SK-N-SH (cell line): Measurements from ENCODE around the gene AGAP1. TPM values are rescaled to one million over a fixed set of nuclear protein-coding genes. Genes with fewer than 3 reads are reported as not detected.

ENCODE experiments used
- CTCF ChIA-PET: fragments of 300-600, 350-600 bp; formaldehyde crosslinking; extraction: SDS; loops from one replicate; lab custom pipeline; 2021; lab: Yijun Ruan, JAX
- POLR2A ChIA-PET: fragments of 350-600 bp; sonication (Branson Sonifier 250); formaldehyde crosslinking; extraction: SDS; loops from one replicate; lab custom pipeline; 2020; ENCODE audit warnings: antibody characterized with exemption, inconsistent platforms; lab: Yijun Ruan, JAX
- DNase-seq: peaks from one replicate; pipeline ENCODE4 v3.0.0; 2012
- H2AFZ ChIP-seq: fragments of 200-600 bp; sonication (generic); 2 replicates; pipeline ENCODE4 v1.8.1; 2016; ENCODE audit warnings: antibody characterized with exemption, mild to moderate bottlenecking, low read depth
- H3F3A ChIP-seq: fragments of 200-600 bp; sonication (generic); replicated peaks from 2 replicates; pipeline ENCODE3; 2016; ENCODE audit warnings: antibody characterized with exemption, mild to moderate bottlenecking; ENCODE audit not compliant: insufficient read depth
- H3K27ac ChIP-seq, 2 experiments: fragments of 200-500 bp in 1 of 2; fragments of 200-600 bp in 1 of 2; sonication (Bioruptor generic) in 1 of 2; sonication (generic), shearing (Covaris generic) in 1 of 2; 2 replicates each; pipeline versions ENCODE4 v1.5.1 to v1.6.1; 2014 to 2016; ENCODE audit warnings: low read depth in 2 of 2, inconsistent platforms in 1 of 2, low read length in 1 of 2, mild to moderate bottlenecking in 1 of 2, mixed read lengths in 1 of 2
- H3K27me3 ChIP-seq: fragments of 200-600 bp; sonication (generic), shearing (Covaris generic); 2 replicates; pipeline ENCODE4 v1.6.1; 2016; ENCODE audit warnings: mixed run types; ENCODE audit not compliant: insufficient read depth
- H3K36me3 ChIP-seq, 2 experiments: fragments of 200-500 bp in 1 of 2; fragments of 200-600 bp in 1 of 2; sonication (Bioruptor generic) in 1 of 2; sonication (generic) in 1 of 2; replicated peaks in 1 of 2; 2 replicates each; pipeline versions ENCODE3 to v1.5.1; 2014 to 2016; ENCODE audit warnings: low read length in 1 of 2, mild to moderate bottlenecking in 1 of 2; ENCODE audit not compliant: insufficient read depth in 2 of 2, control insufficient read depth in 1 of 2
- H3K4me1 ChIP-seq, 2 experiments: fragments of 200-500 bp in 1 of 2; fragments of 200-600 bp in 1 of 2; sonication (Bioruptor generic) in 1 of 2; sonication (generic), shearing (Covaris generic) in 1 of 2; 2 replicates each; pipeline versions ENCODE4 v1.5.1 to v1.6.1; 2014 to 2016; ENCODE audit warnings: low read depth in 1 of 2, low read length in 1 of 2, mixed run types in 1 of 2; ENCODE audit not compliant: insufficient read depth in 2 of 2, control insufficient read depth in 1 of 2
- H3K4me2 ChIP-seq: fragments of 200-600 bp; sonication (generic), shearing (Covaris generic); 2 replicates; pipeline ENCODE4 v1.6.1; 2017; ENCODE audit warnings: mixed run types
- H3K4me3 ChIP-seq, 2 experiments: fragments of 200-500 bp in 1 of 2; fragments of 200-600 bp in 1 of 2; sonication (Bioruptor generic) in 1 of 2; sonication (generic), shearing (Covaris generic) in 1 of 2; 2 replicates each; pipeline versions ENCODE4 v1.5.1 to v1.8.1; 2014 to 2016; ENCODE audit warnings: low read depth in 2 of 2, inconsistent platforms in 1 of 2, low read length in 1 of 2, mild to moderate bottlenecking in 1 of 2, mixed read lengths in 1 of 2, moderate library complexity in 1 of 2
- H3K79me2 ChIP-seq: fragments of 200-600 bp; sonication (generic); 2 replicates; pipeline ENCODE4 v1.8.1; 2017; ENCODE audit warnings: mild to moderate bottlenecking; ENCODE audit not compliant: insufficient read depth
- H3K9ac ChIP-seq: fragments of 200-600 bp; sonication (generic); 2 replicates; pipeline ENCODE4 v1.6.1; 2017; ENCODE audit warnings: mixed run types
- H3K9me2 ChIP-seq: fragments of 200-600 bp; sonication (generic); 2 replicates; pipeline ENCODE4 v1.6.1; 2017; ENCODE audit warnings: mixed run types
- H3K9me3 ChIP-seq: fragments of 200-600 bp; sonication (generic); 2 replicates; pipeline ENCODE4 v1.6.1; 2017; ENCODE audit warnings: mixed run types, mild to moderate bottlenecking, moderate library complexity
- H4K20me1 ChIP-seq: fragments of 200-600 bp; sonication (generic); 2 replicates; pipeline ENCODE4 v1.6.1; 2017; ENCODE audit warnings: mild to moderate bottlenecking, mixed run types; ENCODE audit not compliant: insufficient read depth
- EZH2phosphoT487 ChIP-seq: fragments of 200-600 bp; sonication (generic); IDR thresholded peaks from 2 replicates; pipeline ENCODE4 v1.6.1; 2017; ENCODE audit warnings: low read depth, mixed run types, mild to moderate bottlenecking, antibody characterized with exemption, moderate library complexity, borderline replicate concordance
- FOXJ3 ChIP-seq: sonication (generic); formaldehyde crosslinking; IDR thresholded peaks from 2 replicates; pipeline ENCODE4 v1.5.1; 2020; ENCODE audit warnings: mild to moderate bottlenecking, missing genetic modification reagents
- FOXM1 ChIP-seq: IDR thresholded peaks from 2 replicates; pipeline ENCODE4 v1.4.0; 2012; ENCODE audit warnings: low read depth, mild to moderate bottlenecking
- GATA2 ChIP-seq: sonication (generic); formaldehyde crosslinking; IDR thresholded peaks from 2 replicates; pipeline ENCODE4 v1.5.0; 2020; ENCODE audit warnings: mild to moderate bottlenecking, missing genetic modification reagents
- JUND ChIP-seq: IDR thresholded peaks from 2 replicates; pipeline ENCODE4 v1.4.0; 2012
- MAX ChIP-seq: IDR thresholded peaks from 2 replicates; pipeline ENCODE4 v1.4.0; 2012; ENCODE audit warnings: low read depth
- MEF2A ChIP-seq: IDR thresholded peaks from 2 replicates; pipeline ENCODE4 v1.4.0; 2012; ENCODE audit warnings: low read depth, borderline replicate concordance
- NFIC ChIP-seq: IDR thresholded peaks from 2 replicates; pipeline ENCODE4 v1.4.0; 2012; ENCODE audit warnings: borderline replicate concordance
- PBX3 ChIP-seq: IDR thresholded peaks from 2 replicates; pipeline ENCODE4; 2012
- RAD21 ChIP-seq: IDR thresholded peaks from 2 replicates; pipeline ENCODE4 v1.6.1; 2012; ENCODE audit warnings: mild to moderate bottlenecking, low read length
- RCOR1 ChIP-seq: fragments of 150-350 bp; IDR thresholded peaks from 2 replicates; pipeline ENCODE4 v1.6.1; 2017; ENCODE audit warnings: antibody characterized with exemption, low read length
- RFX5 ChIP-seq: IDR thresholded peaks from 2 replicates; pipeline ENCODE4 v1.6.1; 2012; ENCODE audit warnings: mild to moderate bottlenecking, improper control_type of control experiment, low read length
- TAF1 ChIP-seq: IDR thresholded peaks from 2 replicates; pipeline ENCODE4 v1.6.1; 2012; ENCODE audit warnings: low read depth, mild to moderate bottlenecking, low read length, moderate library complexity, borderline replicate concordance
- TCF12 ChIP-seq: IDR thresholded peaks from 2 replicates; pipeline ENCODE4 v1.4.0; 2012
- TEAD4 ChIP-seq: IDR thresholded peaks from 2 replicates; pipeline ENCODE4 v1.4.0; 2012; ENCODE audit warnings: mild to moderate bottlenecking, borderline replicate concordance; ENCODE audit not compliant: insufficient read depth
- USF2 ChIP-seq: fragments of 150-350 bp; IDR thresholded peaks from 2 replicates; pipeline ENCODE4 v1.6.1; 2017; ENCODE audit warnings: antibody characterized with exemption, low read length, low read depth, borderline replicate concordance
- ZBTB33 ChIP-seq: IDR thresholded peaks from 2 replicates; pipeline ENCODE4 v1.4.0; 2012; ENCODE audit warnings: low read depth, borderline replicate concordance
- WGBS: methylation state at CpG from one replicate; pipeline ENCODE4 v1.1.6; 2017; ENCODE audit warnings: low lambda C conversion rate; 5-methylcytosine and 5-hydroxymethylcytosine counted together
- polyA plus RNA-seq, 3 experiments: library from polyadenylated mRNA; depleted of rRNA; stranded (reverse); fragments of >200 nt; gene quantifications; 2 replicates each; pipeline ENCODE4 v1.2.3, GENCODE V29; 2012
- TF ChIP-seq, protein P1 (sequence below): IDR thresholded peaks from 2 replicates; pipeline ENCODE4 v1.6.1; 2012; ENCODE audit warnings: mild to moderate bottlenecking, low read depth, low read length, moderate library complexity
- TF ChIP-seq, protein P2 (sequence below): IDR thresholded peaks from 2 replicates; pipeline ENCODE4 v1.4.0; 2012; ENCODE audit warnings: low read depth, borderline replicate concordance
- TF ChIP-seq, protein P3 (sequence below): fragments of 200-600 bp; sonication (generic); IDR thresholded peaks from 2 replicates; pipeline ENCODE4 v1.6.1; 2017; ENCODE audit warnings: antibody characterized with exemption, mild to moderate bottlenecking, moderate library complexity

Gene AGAP1
- polyA plus RNA-seq, 1 of the 3 experiments (the other 2 are of a cell fraction): 8.8 TPM

DNA sequence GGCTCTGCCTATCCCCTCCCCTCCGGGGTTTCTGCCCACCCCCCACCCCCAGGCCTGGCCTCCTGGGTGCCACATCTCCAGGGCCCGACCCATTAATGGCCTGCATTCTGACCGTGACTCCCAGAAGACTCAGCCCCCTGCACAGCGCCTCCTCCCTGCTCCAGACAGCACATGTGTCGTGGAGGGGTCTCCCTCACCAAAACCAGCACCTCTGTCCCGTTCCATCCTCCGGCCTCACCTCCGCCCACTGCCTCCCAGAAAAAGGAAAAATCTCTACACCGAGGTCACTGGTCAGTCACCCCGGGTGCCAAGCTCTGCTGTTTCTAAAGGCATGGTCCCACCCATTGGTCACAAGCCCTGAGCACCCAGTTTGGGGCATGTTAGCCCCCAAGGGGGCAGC is 609.1 kb downstream of the AGAP1 start:
- no peaks in the 10 kb centered on the region for H3K36me3 ChIP-seq
- POLR2A ChIA-PET: no interaction called here
- no peaks in the 10 kb centered on the region for H3K27me3 ChIP-seq
- H2AFZ ChIP-seq: no peak overlapping the region
- H3K4me1 ChIP-seq: no peaks in the 10 kb centered on the region; a peak in 1 of 4 replicates
- no peak overlapping the region for H3K27ac ChIP-seq
- H3K4me3 ChIP-seq: no peak overlapping the region
- H3F3A ChIP-seq: no peaks in the 10 kb centered on the region
- 97% methylated on average over 10 of the region's 10 CpGs for WGBS
- no peak overlapping the region for H3K9ac ChIP-seq
- no peak overlapping the region for H3K4me2 ChIP-seq
- no peaks in the 10 kb centered on the region for H3K9me3 ChIP-seq
- no peaks in the 10 kb centered on the region for H4K20me1 ChIP-seq
- TF ChIP-seq GATA2 (CRISPR knock-in tag): no peak
- TF ChIP-seq JUND: no peak
- no peak for TF ChIP-seq TAF1
- TF ChIP-seq, protein P1, sequence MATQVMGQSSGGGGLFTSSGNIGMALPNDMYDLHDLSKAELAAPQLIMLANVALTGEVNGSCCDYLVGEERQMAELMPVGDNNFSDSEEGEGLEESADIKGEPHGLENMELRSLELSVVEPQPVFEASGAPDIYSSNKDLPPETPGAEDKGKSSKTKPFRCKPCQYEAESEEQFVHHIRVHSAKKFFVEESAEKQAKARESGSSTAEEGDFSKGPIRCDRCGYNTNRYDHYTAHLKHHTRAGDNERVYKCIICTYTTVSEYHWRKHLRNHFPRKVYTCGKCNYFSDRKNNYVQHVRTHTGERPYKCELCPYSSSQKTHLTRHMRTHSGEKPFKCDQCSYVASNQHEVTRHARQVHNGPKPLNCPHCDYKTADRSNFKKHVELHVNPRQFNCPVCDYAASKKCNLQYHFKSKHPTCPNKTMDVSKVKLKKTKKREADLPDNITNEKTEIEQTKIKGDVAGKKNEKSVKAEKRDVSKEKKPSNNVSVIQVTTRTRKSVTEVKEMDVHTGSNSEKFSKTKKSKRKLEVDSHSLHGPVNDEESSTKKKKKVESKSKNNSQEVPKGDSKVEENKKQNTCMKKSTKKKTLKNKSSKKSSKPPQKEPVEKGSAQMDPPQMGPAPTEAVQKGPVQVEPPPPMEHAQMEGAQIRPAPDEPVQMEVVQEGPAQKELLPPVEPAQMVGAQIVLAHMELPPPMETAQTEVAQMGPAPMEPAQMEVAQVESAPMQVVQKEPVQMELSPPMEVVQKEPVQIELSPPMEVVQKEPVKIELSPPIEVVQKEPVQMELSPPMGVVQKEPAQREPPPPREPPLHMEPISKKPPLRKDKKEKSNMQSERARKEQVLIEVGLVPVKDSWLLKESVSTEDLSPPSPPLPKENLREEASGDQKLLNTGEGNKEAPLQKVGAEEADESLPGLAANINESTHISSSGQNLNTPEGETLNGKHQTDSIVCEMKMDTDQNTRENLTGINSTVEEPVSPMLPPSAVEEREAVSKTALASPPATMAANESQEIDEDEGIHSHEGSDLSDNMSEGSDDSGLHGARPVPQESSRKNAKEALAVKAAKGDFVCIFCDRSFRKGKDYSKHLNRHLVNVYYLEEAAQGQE: no peak
- TF ChIP-seq FOXJ3: no peak
- TF ChIP-seq TCF12: no peak
- TF ChIP-seq, protein P2, sequence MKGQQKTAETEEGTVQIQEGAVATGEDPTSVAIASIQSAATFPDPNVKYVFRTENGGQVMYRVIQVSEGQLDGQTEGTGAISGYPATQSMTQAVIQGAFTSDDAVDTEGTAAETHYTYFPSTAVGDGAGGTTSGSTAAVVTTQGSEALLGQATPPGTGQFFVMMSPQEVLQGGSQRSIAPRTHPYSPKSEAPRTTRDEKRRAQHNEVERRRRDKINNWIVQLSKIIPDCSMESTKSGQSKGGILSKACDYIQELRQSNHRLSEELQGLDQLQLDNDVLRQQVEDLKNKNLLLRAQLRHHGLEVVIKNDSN: no peak
- TF ChIP-seq, protein P3, sequence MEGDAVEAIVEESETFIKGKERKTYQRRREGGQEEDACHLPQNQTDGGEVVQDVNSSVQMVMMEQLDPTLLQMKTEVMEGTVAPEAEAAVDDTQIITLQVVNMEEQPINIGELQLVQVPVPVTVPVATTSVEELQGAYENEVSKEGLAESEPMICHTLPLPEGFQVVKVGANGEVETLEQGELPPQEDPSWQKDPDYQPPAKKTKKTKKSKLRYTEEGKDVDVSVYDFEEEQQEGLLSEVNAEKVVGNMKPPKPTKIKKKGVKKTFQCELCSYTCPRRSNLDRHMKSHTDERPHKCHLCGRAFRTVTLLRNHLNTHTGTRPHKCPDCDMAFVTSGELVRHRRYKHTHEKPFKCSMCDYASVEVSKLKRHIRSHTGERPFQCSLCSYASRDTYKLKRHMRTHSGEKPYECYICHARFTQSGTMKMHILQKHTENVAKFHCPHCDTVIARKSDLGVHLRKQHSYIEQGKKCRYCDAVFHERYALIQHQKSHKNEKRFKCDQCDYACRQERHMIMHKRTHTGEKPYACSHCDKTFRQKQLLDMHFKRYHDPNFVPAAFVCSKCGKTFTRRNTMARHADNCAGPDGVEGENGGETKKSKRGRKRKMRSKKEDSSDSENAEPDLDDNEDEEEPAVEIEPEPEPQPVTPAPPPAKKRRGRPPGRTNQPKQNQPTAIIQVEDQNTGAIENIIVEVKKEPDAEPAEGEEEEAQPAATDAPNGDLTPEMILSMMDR: no peak
- no peak for TF ChIP-seq USF2
- no peak for TF ChIP-seq FOXM1
- no peak for TF ChIP-seq NFIC
- TF ChIP-seq TEAD4: no peak
- no peak for TF ChIP-seq MEF2A
- no peak for TF ChIP-seq RCOR1
- no peak for TF ChIP-seq ZBTB33
- no peak for TF ChIP-seq PBX3
- no peak for TF ChIP-seq RAD21
- TF ChIP-seq EZH2phosphoT487: no peak
- no peak for TF ChIP-seq MAX
- no peak for TF ChIP-seq RFX5
- TF ChIP-seq, all 33 proteins: peak for 0
- Histone ChIP-seq H3K9me2 (no peaks in the 10 kb centered on the region), H3K79me2 (no peaks in the 10 kb centered on the region)
- CTCF ChIA-PET: no interaction called here
- DNase-seq: no peak
